ENCODE measurements around the gene CLDN1. TPM values are rescaled to one million over a fixed set of nuclear protein-coding genes. Genes with fewer than 3 reads are reported as not detected.
"Not testable (repeated sequence)": the region's sequence is repeated elsewhere in the genome, so short reads cannot be mapped to it uniquely, and the experiment has no call there.

CLDN1 gene
- total RNA-seq, 1 donor from 2014 or later, result 17.7 TPM

GRCh38 chr3:190291994-190292584 lies 30.2 kb downstream of the CLDN1 start:
- no peak for DNase-seq

GRCh38 chr3:190289989-190290388 lies 32.3 kb downstream of the CLDN1 start:
- DNase-seq, result no peak

GRCh38 chr3:190288836-190289235 lies 33.4 kb downstream of the CLDN1 start:
- no peak for DNase-seq

GRCh38 chr3:190286014-190286413 lies 36.2 kb downstream of the CLDN1 start:
- no peak for DNase-seq

- DNase-seq, result no peak
Observed at GRCh38 chr3:190281308-190282051, 40.8 kb downstream of the CLDN1 start.

- no peak for DNase-seq
Observed at GRCh38 chr3:190279690-190280089, 42.6 kb downstream of the CLDN1 start.

- DNase-seq, result no peak
Observed at GRCh38 chr3:190272747-190273146, 49.5 kb downstream of the CLDN1 start.

GRCh38 chr3:190269101-190269500 lies 53.1 kb downstream of the CLDN1 start:
- peak; percentile 73 for DNase-seq

GRCh38 chr3:190267464-190267863 lies 54.8 kb downstream of the CLDN1 start:
- not testable (repeated sequence) for DNase-seq

GRCh38 chr3:190266913-190267290 lies 55.3 kb downstream of the CLDN1 start:
- DNase-seq, result no peak

- DNase-seq, result no peak
Observed at GRCh38 chr3:190266265-190266912, 55.9 kb downstream of the CLDN1 start.

GRCh38 chr3:190265796-190266195 lies 56.5 kb downstream of the CLDN1 start:
- DNase-seq, result no peak

- no peak for DNase-seq
Observed at GRCh38 chr3:190265126-190265525, 57.1 kb downstream of the CLDN1 start.

- peak; percentile 29 for DNase-seq
Observed at GRCh38 chr3:190261740-190262139, 60.5 kb downstream of the CLDN1 start.

GRCh38 chr3:190261015-190261414 lies 61.2 kb downstream of the CLDN1 start:
- DNase-seq, result no peak

- no peak for DNase-seq
Observed at GRCh38 chr3:190260301-190260700, 61.9 kb downstream of the CLDN1 start.

GRCh38 chr3:190258634-190259033 lies 63.6 kb downstream of the CLDN1 start:
- DNase-seq, result peak; percentile 23

Other genes with a start within 250 kb of the CLDN1 start
- gene P3H2, start 201.5 kb downstream of the CLDN1 start, total RNA-seq, result 33.1 TPM
- gene CLDN16, start 65.7 kb upstream of the CLDN1 start, total RNA-seq, result not detected
- gene TMEM207, start 127.5 kb upstream of the CLDN1 start, total RNA-seq, result not detected
- gene IL1RAP, start 191.6 kb upstream of the CLDN1 start, total RNA-seq, result 12.3 TPM